K562 (cell line): ENCODE results near the gene NR3C1. TPM values are rescaled to one million over a fixed set of nuclear protein-coding genes. Genes with fewer than 3 reads are reported as not detected.

Source experiments
- BRD9 ChIP-seq: fragments of 450-650 bp; IDR thresholded peaks from 2 replicates; pipeline ENCODE4 v1.6.1; 2018; ENCODE audit warnings: low read depth; ENCODE audit not compliant: partially characterized antibody
- ELF1 ChIP-seq: fragments of 200-800 bp; sonication (Bioruptor generic); IDR thresholded peaks from 2 replicates; pipeline ENCODE4 v1.6.1; 2016; ENCODE audit warnings: missing genetic modification characterization, missing compliant biosample characterization
- FUS ChIP-seq: fragments of 200-400 bp; formaldehyde crosslinking; optimal IDR thresholded peaks from 2 replicates; pipeline ENCODE3; 2017; ENCODE audit warnings: low read depth, low read length
- KDM5B ChIP-seq: fragments of 200-600 bp; sonication (generic); IDR thresholded peaks from 2 replicates; pipeline ENCODE4 v1.6.1; 2012; ENCODE audit warnings: low read depth, mild to moderate bottlenecking, moderate library complexity, low read length, control low read depth, inconsistent platforms; ENCODE audit not compliant: insufficient replicate concordance
- MCM5 ChIP-seq: fragments of 450-650 bp; IDR thresholded peaks from 2 replicates; pipeline ENCODE4 v1.6.1; 2016; ENCODE audit warnings: low read depth
- MEIS2 ChIP-seq: fragments of 450-650 bp; IDR thresholded peaks from 2 replicates; pipeline ENCODE4 v1.6.1; 2014; ENCODE audit warnings: mild to moderate bottlenecking; ENCODE audit not compliant: partially characterized antibody
- SREBF2 ChIP-seq: sonication (generic); formaldehyde crosslinking; IDR thresholded peaks from 2 replicates; pipeline ENCODE4 v1.4.0; 2020; ENCODE audit warnings: mild to moderate bottlenecking, missing genetic modification reagents
- SUPT5H ChIP-seq: fragments of 450-650 bp; IDR thresholded peaks from 2 replicates; pipeline ENCODE4 v1.6.1; 2016
- TEAD1 ChIP-seq, 2 experiments: fragments of 450-650 bp in 1 of 2; sonication (generic) in 1 of 2; formaldehyde crosslinking; IDR thresholded peaks; 2 replicates each; pipeline versions ENCODE4 v1.4.0 to v1.8.0; 2020 to 2022; ENCODE audit warnings: mild to moderate bottlenecking in 2 of 2, missing genetic modification reagents in 1 of 2
- THRAP3 ChIP-seq: fragments of 450-650 bp; IDR thresholded peaks from 2 replicates; pipeline ENCODE4 v1.6.1; 2016; ENCODE audit warnings: mild to moderate bottlenecking, inconsistent platforms, borderline replicate concordance
- ZNF232 ChIP-seq: sonication (generic); formaldehyde crosslinking; IDR thresholded peaks from 2 replicates; pipeline ENCODE4 v1.8.0; 2022; ENCODE audit warnings: mild to moderate bottlenecking, missing genetic modification reagents
- ZNF347 ChIP-seq: fragments of 450-650 bp; formaldehyde crosslinking; IDR thresholded peaks from 2 replicates; pipeline ENCODE4 v1.4.0; 2020; ENCODE audit warnings: low read depth, mild to moderate bottlenecking, moderate library complexity
- ZNF431 ChIP-seq: sonication (generic); formaldehyde crosslinking; IDR thresholded peaks from 2 replicates; pipeline ENCODE4 v1.8.0; 2022; ENCODE audit warnings: mild to moderate bottlenecking, missing genetic modification reagents
- ZNF778 ChIP-seq: fragments of 450-650 bp; formaldehyde crosslinking; IDR thresholded peaks from 2 replicates; pipeline ENCODE4 v1.4.0; 2020; ENCODE audit warnings: mild to moderate bottlenecking, moderate library complexity
- polyA plus RNA-seq, 8 experiments: library from polyadenylated mRNA; depleted of rRNA in 4 of 8; stranded (reverse) in 5 of 8; unstranded in 3 of 8; fragments of >200 nt; fragmentation: Nextera tagmentation in 2 of 8; fragmentation: Illumina TruSeq in 1 of 8; extraction: Ambion mirVana in 2 of 8; extraction: Trizol in 1 of 8; gene quantifications; 2 replicates each; pipeline versions ENCODE4 v1.2.1 to v1.2.3, GENCODE V29; 2011 to 2014; ENCODE audit warnings: inconsistent platforms in 1 of 8, missing spikeins in 1 of 8
- total RNA-seq, 7 experiments: library from RNA; depleted of rRNA in 6 of 7; stranded (reverse); fragments of >200 nt in 6 of 7; fragmentation: Illumina TruSeq in 2 of 7; extraction: Trizol in 2 of 7; gene quantifications; 2 replicates each; pipeline versions ENCODE4 v1.2.1 to v1.2.3, GENCODE V29; 2011 to 2021; ENCODE audit warnings: low replicate concordance in 1 of 7
- TF ChIP-seq, protein P1 (sequence below): fragments of 250-450 bp; sonication (Bioruptor Pico); IDR thresholded peaks from 2 replicates; pipeline ENCODE4 v1.9.0; 2021; ENCODE audit warnings: mild to moderate bottlenecking
- TF ChIP-seq, protein P2 (sequence below): fragments of 450-650 bp; formaldehyde crosslinking; conservative IDR thresholded peaks from 2 replicates; pipeline ENCODE4 v1.4.0; 2022; ENCODE audit warnings: mild to moderate bottlenecking, missing genetic modification characterization
- TF ChIP-seq, protein P3 (sequence below): sonication (generic); formaldehyde crosslinking; IDR thresholded peaks from 2 replicates; pipeline ENCODE4 v1.8.1; 2023; ENCODE audit warnings: missing genetic modification reagents, mild to moderate bottlenecking, borderline replicate concordance
- TF ChIP-seq, protein P4 (sequence below), 2 experiments: fragments of 450-650 bp in 1 of 2; IDR thresholded peaks; 2 replicates each; pipeline ENCODE4 v1.6.1; 2011 to 2017; ENCODE audit warnings: low read depth in 2 of 2, antibody characterized with exemption in 1 of 2, borderline replicate concordance in 1 of 2, low read length in 1 of 2, mild to moderate bottlenecking in 1 of 2, mixed read lengths in 1 of 2; ENCODE audit not compliant: control insufficient read depth in 1 of 2

NR3C1 gene
- total and polyA plus RNA-seq, 9 of the 15 experiments (the other 6 are each of a cell fraction or from before 2014, with no cell fraction given), result 8.2 to 36.0 (median 15.0) TPM

DNA sequence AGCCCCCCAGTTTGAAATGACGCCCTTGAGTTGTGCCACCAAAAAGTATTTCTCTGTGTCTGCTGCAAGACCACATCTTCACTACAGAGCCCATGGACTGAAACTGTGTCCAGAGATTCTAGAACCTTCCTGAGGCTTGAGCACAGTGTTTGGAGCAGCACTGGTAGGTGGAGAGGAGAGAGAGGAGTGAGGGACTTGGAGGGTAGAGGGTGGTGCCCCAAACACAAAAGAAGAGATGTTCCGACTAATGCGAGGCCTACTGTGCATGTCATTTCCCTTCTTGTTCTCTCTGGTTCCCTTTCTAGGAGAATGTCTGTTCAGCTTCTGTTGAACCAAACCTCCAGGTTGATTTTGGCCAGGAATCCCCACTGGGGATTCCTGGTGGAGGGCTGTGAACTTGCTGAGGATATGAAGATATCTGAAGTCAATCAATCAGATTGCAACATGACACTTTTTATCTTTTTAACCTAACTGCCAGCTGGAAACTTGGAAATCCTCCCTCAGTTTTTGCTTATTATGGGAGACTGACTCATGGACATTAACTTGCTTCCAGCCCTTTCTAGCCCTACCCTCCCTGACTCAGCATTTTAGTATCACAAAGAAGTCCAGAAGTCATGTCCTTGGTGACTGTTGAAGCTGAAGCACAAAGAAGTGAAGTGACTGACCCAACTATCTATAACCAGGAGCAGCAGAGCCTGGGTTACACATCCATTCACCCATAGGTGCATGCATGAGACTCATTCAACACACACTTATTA is 154.5 kb downstream of the NR3C1 start (continued):
- TF ChIP-seq TEAD1 (CRISPR knock-in tag; IDR thresholded peaks at IDR 0.05) (no peak), KDM5B (no peak), ZNF431 (CRISPR knock-in tag) (no peak), ZNF347 (CRISPR knock-in tag) (no peak), ELF1 (tag) (no peak), MEIS2 (peak; percentile 81), ZNF232 (CRISPR knock-in tag) (no peak), MCM5 (no peak), SUPT5H (no peak), SREBF2 (CRISPR knock-in tag) (no peak), FUS (no peak), THRAP3 (no peak), ZNF778 (CRISPR knock-in tag) (no peak), BRD9 (no peak)
- TF ChIP-seq, protein P1, sequence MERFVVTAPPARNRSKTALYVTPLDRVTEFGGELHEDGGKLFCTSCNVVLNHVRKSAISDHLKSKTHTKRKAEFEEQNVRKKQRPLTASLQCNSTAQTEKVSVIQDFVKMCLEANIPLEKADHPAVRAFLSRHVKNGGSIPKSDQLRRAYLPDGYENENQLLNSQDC, result no peak
- TF ChIP-seq, protein P2, sequence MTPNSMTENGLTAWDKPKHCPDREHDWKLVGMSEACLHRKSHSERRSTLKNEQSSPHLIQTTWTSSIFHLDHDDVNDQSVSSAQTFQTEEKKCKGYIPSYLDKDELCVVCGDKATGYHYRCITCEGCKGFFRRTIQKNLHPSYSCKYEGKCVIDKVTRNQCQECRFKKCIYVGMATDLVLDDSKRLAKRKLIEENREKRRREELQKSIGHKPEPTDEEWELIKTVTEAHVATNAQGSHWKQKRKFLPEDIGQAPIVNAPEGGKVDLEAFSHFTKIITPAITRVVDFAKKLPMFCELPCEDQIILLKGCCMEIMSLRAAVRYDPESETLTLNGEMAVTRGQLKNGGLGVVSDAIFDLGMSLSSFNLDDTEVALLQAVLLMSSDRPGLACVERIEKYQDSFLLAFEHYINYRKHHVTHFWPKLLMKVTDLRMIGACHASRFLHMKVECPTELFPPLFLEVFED (CRISPR knock-in tag), result no peak
- TF ChIP-seq, protein P3, sequence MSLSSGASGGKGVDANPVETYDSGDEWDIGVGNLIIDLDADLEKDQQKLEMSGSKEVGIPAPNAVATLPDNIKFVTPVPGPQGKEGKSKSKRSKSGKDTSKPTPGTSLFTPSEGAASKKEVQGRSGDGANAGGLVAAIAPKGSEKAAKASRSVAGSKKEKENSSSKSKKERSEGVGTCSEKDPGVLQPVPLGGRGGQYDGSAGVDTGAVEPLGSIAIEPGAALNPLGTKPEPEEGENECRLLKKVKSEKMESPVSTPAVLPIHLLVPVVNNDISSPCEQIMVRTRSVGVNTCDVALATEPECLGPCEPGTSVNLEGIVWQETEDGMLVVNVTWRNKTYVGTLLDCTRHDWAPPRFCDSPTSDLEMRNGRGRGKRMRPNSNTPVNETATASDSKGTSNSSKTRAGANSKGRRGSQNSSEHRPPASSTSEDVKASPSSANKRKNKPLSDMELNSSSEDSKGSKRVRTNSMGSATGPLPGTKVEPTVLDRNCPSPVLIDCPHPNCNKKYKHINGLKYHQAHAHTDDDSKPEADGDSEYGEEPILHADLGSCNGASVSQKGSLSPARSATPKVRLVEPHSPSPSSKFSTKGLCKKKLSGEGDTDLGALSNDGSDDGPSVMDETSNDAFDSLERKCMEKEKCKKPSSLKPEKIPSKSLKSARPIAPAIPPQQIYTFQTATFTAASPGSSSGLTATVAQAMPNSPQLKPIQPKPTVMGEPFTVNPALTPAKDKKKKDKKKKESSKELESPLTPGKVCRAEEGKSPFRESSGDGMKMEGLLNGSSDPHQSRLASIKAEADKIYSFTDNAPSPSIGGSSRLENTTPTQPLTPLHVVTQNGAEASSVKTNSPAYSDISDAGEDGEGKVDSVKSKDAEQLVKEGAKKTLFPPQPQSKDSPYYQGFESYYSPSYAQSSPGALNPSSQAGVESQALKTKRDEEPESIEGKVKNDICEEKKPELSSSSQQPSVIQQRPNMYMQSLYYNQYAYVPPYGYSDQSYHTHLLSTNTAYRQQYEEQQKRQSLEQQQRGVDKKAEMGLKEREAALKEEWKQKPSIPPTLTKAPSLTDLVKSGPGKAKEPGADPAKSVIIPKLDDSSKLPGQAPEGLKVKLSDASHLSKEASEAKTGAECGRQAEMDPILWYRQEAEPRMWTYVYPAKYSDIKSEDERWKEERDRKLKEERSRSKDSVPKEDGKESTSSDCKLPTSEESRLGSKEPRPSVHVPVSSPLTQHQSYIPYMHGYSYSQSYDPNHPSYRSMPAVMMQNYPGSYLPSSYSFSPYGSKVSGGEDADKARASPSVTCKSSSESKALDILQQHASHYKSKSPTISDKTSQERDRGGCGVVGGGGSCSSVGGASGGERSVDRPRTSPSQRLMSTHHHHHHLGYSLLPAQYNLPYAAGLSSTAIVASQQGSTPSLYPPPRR (CRISPR knock-in tag), result no peak
- TF ChIP-seq, protein P4, sequence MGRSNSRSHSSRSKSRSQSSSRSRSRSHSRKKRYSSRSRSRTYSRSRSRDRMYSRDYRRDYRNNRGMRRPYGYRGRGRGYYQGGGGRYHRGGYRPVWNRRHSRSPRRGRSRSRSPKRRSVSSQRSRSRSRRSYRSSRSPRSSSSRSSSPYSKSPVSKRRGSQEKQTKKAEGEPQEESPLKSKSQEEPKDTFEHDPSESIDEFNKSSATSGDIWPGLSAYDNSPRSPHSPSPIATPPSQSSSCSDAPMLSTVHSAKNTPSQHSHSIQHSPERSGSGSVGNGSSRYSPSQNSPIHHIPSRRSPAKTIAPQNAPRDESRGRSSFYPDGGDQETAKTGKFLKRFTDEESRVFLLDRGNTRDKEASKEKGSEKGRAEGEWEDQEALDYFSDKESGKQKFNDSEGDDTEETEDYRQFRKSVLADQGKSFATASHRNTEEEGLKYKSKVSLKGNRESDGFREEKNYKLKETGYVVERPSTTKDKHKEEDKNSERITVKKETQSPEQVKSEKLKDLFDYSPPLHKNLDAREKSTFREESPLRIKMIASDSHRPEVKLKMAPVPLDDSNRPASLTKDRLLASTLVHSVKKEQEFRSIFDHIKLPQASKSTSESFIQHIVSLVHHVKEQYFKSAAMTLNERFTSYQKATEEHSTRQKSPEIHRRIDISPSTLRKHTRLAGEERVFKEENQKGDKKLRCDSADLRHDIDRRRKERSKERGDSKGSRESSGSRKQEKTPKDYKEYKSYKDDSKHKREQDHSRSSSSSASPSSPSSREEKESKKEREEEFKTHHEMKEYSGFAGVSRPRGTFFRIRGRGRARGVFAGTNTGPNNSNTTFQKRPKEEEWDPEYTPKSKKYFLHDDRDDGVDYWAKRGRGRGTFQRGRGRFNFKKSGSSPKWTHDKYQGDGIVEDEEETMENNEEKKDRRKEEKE (IDR thresholded peaks at IDR 0.05; ENCODE audit: borderline replicate concordance in 1 of 2, control insufficient read depth in 1 of 2, low read depth in 2 of 2, low read length in 1 of 2), result no peak
